A549 (cell line): ENCODE results near the gene ETDC. TPM values are rescaled to one million over a fixed set of nuclear protein-coding genes. Genes with fewer than 3 reads are reported as not detected.
A peak's percentile ranks its signal among the peaks of the same experiment; 100 is the strongest.

ENCODE experiments used
- ATAC-seq, 2 experiments: fragments of 200-7000 bp in 1 of 2; fragments of >200 bp in 1 of 2; cut with Nextera tagmentation in 1 of 2; cut with Tn5 transposase in 1 of 2; 3 replicates each; pipeline versions ENCODE4 v1.8.0 to v1.9.1; 2018 to 2020; ENCODE audit warnings: mild to moderate bottlenecking in 1 of 2, moderate library complexity in 1 of 2
- CTCF ChIA-PET: fragments of 300-600 bp; sonication (Branson Sonifier 250); formaldehyde crosslinking; extraction: SDS; loops from one replicate; lab custom pipeline; 2021; ENCODE audit warnings: antibody characterized with exemption, inconsistent platforms; lab: Yijun Ruan, JAX
- POLR2A ChIA-PET: fragments of 350-600 bp; formaldehyde crosslinking; extraction: SDS; loops from one replicate; lab custom pipeline; 2021; ENCODE audit warnings: antibody characterized with exemption, inconsistent platforms; lab: Yijun Ruan, JAX
- DNase-seq, 2 experiments: peaks; one replicate each; pipeline versions ENCODE4 v3.0.0 to v3.0.0-alpha.2; 2011 to 2016; ENCODE audit warnings: low read depth in 1 of 2, low spot score in 1 of 2
- FAIRE-seq: peaks from 2 replicates; lab custom pipeline; 2011; peaks lifted over from hg19 to GRCh38; lab: Jason Lieb, UNC
- H3K27ac ChIP-seq, 2 experiments: fragments of >200 bp; sonication (Bioruptor Twin); formaldehyde crosslinking; 3 replicates each; pipeline ENCODE4 v1.5.1; 2016 to 2017
- H3K4me1 ChIP-seq: fragments of >200 bp; sonication (Bioruptor Twin); formaldehyde crosslinking; 3 replicates; pipeline ENCODE4 v1.6.1; 2016
- H3K4me2 ChIP-seq: fragments of >200 bp; sonication (Bioruptor Twin); formaldehyde crosslinking; 3 replicates; pipeline ENCODE4 v1.6.1; 2016
- H3K4me3 ChIP-seq: fragments of >200 bp; sonication (Bioruptor Twin); formaldehyde crosslinking; 3 replicates; pipeline ENCODE4 v1.5.1; 2016
- H3K9me3 ChIP-seq: fragments of >200 bp; sonication (Bioruptor Twin); formaldehyde crosslinking; 3 replicates; pipeline ENCODE4 v1.6.1; 2016
- BHLHE40 ChIP-seq: IDR thresholded peaks from 2 replicates; pipeline ENCODE4 v1.6.1; 2012; ENCODE audit warnings: low read depth, low read length, inconsistent platforms
- CHD2 ChIP-seq: fragments of 150-350 bp; IDR thresholded peaks from 2 replicates; pipeline ENCODE4 v1.6.1; 2014; ENCODE audit warnings: low read length; ENCODE audit not compliant: partially characterized antibody
- EHF ChIP-seq: fragments of 250-450 bp; sonication (Bioruptor Pico); IDR thresholded peaks from 2 replicates; pipeline ENCODE4 v1.5.0; 2020; ENCODE audit warnings: mild to moderate bottlenecking
- EHMT2 ChIP-seq: fragments of 200-600 bp; sonication (generic); IDR thresholded peaks from 2 replicates; pipeline ENCODE4 v1.6.1; 2016; ENCODE audit warnings: antibody characterized with exemption, low read depth, mild to moderate bottlenecking, moderate library complexity
- EP300 ChIP-seq, 2 experiments: fragments of >200 bp; sonication (Bioruptor Twin); formaldehyde crosslinking; IDR thresholded peaks; 2 replicates in 1 of 2; 3 replicates in 1 of 2; pipeline ENCODE4 v1.6.1; 2016 to 2017
- ESRRA ChIP-seq: fragments of 150-350 bp; IDR thresholded peaks from 2 replicates; pipeline ENCODE4 v1.6.1; 2014; ENCODE audit warnings: mild to moderate bottlenecking, low read length, borderline replicate concordance
- GATA3 ChIP-seq: IDR thresholded peaks from 2 replicates; pipeline ENCODE4 v1.6.1; 2012; ENCODE audit warnings: borderline replicate concordance
- HEYL ChIP-seq: fragments of 250-450 bp; sonication (Bioruptor Pico); IDR thresholded peaks from 2 replicates; pipeline ENCODE4 v1.8.0; 2021; ENCODE audit warnings: mild to moderate bottlenecking, moderate library complexity
- KDM5A ChIP-seq: fragments of 200-600 bp; sonication (generic); IDR thresholded peaks from 2 replicates; pipeline ENCODE4 v1.6.1; 2016; ENCODE audit warnings: antibody characterized with exemption, mild to moderate bottlenecking
- MAFK ChIP-seq: fragments of 450-650 bp; IDR thresholded peaks from 2 replicates; pipeline ENCODE4 v1.6.1; 2014; ENCODE audit not compliant: partially characterized antibody
- MYC ChIP-seq: IDR thresholded peaks from 2 replicates; pipeline ENCODE4 v1.6.1; 2012; ENCODE audit warnings: mild to moderate bottlenecking, inconsistent platforms, low read length, improper control_type of control experiment, borderline replicate concordance
- NR3C1 ChIP-seq: fragments of >200 bp; sonication (Bioruptor Twin); formaldehyde crosslinking; IDR thresholded peaks from 3 replicates; pipeline ENCODE4 v1.6.1; 2017
- POLR2AphosphoS2 ChIP-seq: conservative IDR thresholded peaks from 2 replicates; pipeline ENCODE4 v1.6.1; 2012; ENCODE audit warnings: low read length, improper control_type of control experiment, inconsistent platforms
- RARB ChIP-seq: fragments of 250-450 bp; sonication (Bioruptor Pico); IDR thresholded peaks from 2 replicates; pipeline ENCODE4 v1.8.0; 2021; ENCODE audit warnings: mild to moderate bottlenecking, moderate library complexity
- RCOR1 ChIP-seq: fragments of 150-350 bp; IDR thresholded peaks from 2 replicates; pipeline ENCODE4 v1.6.1; 2014; ENCODE audit warnings: antibody characterized with exemption, low read length, low read depth
- SREBF2 ChIP-seq: fragments of 450-650 bp; IDR thresholded peaks from 2 replicates; pipeline ENCODE4 v1.6.1; 2014; ENCODE audit warnings: mild to moderate bottlenecking, moderate library complexity
- TP53 ChIP-seq: fragments of 250-450 bp; sonication (Bioruptor Pico); IDR thresholded peaks from 2 replicates; pipeline ENCODE4 v1.5.0; 2021; ENCODE audit warnings: mild to moderate bottlenecking, moderate library complexity
- ZFP36 ChIP-seq: fragments of 450-650 bp; IDR thresholded peaks from 2 replicates; pipeline ENCODE4 v1.6.1; 2014; ENCODE audit warnings: borderline replicate concordance; ENCODE audit not compliant: partially characterized antibody
- ZNF302 ChIP-seq: fragments of 250-450 bp; sonication (Bioruptor Pico); IDR thresholded peaks from 2 replicates; pipeline ENCODE4 v1.9.0; 2021; ENCODE audit warnings: inconsistent platforms, mild to moderate bottlenecking, moderate library complexity
- ZSCAN20 ChIP-seq: fragments of 250-450 bp; sonication (Bioruptor Pico); IDR thresholded peaks from 2 replicates; pipeline ENCODE4 v1.8.0; 2022; ENCODE audit warnings: mild to moderate bottlenecking, moderate library complexity
- whole genome bisulfite sequencing: methylation state at CpG from one replicate; pipeline ENCODE4 v1.1.6; 2017; ENCODE audit errors: missing lambda C conversion rate; 5-methylcytosine and 5-hydroxymethylcytosine counted together
- polyA plus RNA-seq, 4 experiments: library from polyadenylated mRNA; depleted of rRNA in 3 of 4; stranded (reverse); fragments of >200 nt; fragmentation: RNase III in 1 of 4; extraction: RNeasy Plus Mini Kit Qiagen cat#74134 plus additional on column Dnase treatment in 1 of 4; gene quantifications; 2 replicates in 3 of 4; 3 replicates in 1 of 4; pipeline ENCODE4 v1.2.3, GENCODE V29; 2011 to 2017
- TF ChIP-seq, protein P1 (sequence below): fragments of 200-600 bp; sonication (generic); IDR thresholded peaks from 2 replicates; pipeline ENCODE4 v1.6.1; 2016; ENCODE audit warnings: antibody characterized with exemption, mild to moderate bottlenecking, moderate library complexity
- TF ChIP-seq, protein P2 (sequence below): IDR thresholded peaks from 2 replicates; pipeline ENCODE4 v1.6.1; 2012

Gene ETDC
- polyA plus RNA-seq, 2 of the 4 experiments (the other 2 are of a cell fraction) = not detected

DNA sequence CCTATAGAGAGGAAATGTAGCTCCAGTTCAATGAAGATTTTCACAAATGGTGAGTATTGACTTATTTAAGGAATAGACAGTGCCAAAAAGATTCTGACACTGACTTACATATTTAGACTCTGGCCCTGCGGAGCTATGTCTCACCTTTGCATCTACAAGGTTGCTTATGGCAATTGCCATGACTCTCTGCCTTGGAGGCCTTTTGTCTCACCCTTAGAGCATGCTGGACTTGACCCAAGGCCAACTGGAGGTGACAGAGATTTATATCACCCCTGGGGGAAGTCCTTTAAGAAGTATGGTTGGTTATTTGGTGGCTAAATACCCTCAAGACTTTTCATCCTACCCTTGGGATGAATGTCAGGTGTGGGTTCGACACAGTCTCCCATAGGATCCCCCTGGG, 4.5 kb upstream of the ETDC start:
- DNase-seq (no peak), ATAC-seq (no peak), FAIRE-seq (no peak)
- Histone ChIP-seq H3K4me2 (no peak overlapping the region), H3K9me3 (no peaks in the 10 kb centered on the region), H3K4me1 (no peaks in the 10 kb centered on the region), H3K27ac (no peak overlapping the region), H3K4me3 (no peak overlapping the region)
- TF ChIP-seq SREBF2 (no peak), ZFP36 (no peak), BHLHE40 (no peak), EHF (no peak), EP300 (IDR thresholded peaks at IDR 0.05) (no peak)
- TF ChIP-seq, protein P1, sequence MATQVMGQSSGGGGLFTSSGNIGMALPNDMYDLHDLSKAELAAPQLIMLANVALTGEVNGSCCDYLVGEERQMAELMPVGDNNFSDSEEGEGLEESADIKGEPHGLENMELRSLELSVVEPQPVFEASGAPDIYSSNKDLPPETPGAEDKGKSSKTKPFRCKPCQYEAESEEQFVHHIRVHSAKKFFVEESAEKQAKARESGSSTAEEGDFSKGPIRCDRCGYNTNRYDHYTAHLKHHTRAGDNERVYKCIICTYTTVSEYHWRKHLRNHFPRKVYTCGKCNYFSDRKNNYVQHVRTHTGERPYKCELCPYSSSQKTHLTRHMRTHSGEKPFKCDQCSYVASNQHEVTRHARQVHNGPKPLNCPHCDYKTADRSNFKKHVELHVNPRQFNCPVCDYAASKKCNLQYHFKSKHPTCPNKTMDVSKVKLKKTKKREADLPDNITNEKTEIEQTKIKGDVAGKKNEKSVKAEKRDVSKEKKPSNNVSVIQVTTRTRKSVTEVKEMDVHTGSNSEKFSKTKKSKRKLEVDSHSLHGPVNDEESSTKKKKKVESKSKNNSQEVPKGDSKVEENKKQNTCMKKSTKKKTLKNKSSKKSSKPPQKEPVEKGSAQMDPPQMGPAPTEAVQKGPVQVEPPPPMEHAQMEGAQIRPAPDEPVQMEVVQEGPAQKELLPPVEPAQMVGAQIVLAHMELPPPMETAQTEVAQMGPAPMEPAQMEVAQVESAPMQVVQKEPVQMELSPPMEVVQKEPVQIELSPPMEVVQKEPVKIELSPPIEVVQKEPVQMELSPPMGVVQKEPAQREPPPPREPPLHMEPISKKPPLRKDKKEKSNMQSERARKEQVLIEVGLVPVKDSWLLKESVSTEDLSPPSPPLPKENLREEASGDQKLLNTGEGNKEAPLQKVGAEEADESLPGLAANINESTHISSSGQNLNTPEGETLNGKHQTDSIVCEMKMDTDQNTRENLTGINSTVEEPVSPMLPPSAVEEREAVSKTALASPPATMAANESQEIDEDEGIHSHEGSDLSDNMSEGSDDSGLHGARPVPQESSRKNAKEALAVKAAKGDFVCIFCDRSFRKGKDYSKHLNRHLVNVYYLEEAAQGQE = no peak
- POLR2A ChIA-PET = no interaction called here
- CTCF ChIA-PET = no interaction called here
- 58% methylated on average over 2 of the region's 2 CpGs for WGBS

DNA sequence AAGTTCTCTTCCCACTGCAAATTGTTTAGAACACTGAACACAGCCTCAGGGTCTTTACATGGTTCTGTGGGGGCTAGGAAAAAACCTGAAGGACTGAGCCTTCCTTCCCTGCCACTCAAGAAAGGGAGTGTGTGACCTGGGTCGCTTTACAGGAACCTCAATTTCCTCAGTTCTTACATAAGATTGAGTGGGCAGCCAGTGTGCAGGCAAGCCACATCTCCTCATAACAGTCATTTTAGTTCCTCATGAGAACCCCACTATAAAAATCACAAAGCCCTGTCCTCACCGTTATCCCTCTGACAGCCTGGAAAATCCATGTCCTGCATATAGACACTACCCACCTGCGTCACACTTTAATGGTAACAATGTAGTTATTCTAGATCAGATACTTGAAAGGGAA, 2.1 kb upstream of the ETDC start:
- no peak overlapping the region for H3K4me3 ChIP-seq
- H3K4me1 ChIP-seq = no peaks in the 10 kb centered on the region
- ATAC-seq = no peak
- DNase-seq = no peak
- ChIA-PET POLR2A (no interaction called here), CTCF (no interaction called here)
- no peaks in the 10 kb centered on the region; the same call in 2 of the 3 replicates for H3K9me3 ChIP-seq
- TF ChIP-seq HEYL (CRISPR knock-in tag) (no peak), EP300 (IDR thresholded peaks at IDR 0.05) (no peak), TP53 (CRISPR knock-in tag) (no peak), GATA3 (no peak), EHF (no peak), POLR2AphosphoS2 (no peak), ESRRA (no peak), ZNF302 (CRISPR knock-in tag) (no peak), SREBF2 (no peak), ZSCAN20 (CRISPR knock-in tag) (no peak), EHMT2 (no peak), CHD2 (no peak), KDM5A (no peak), RCOR1 (no peak), RARB (CRISPR knock-in tag) (no peak), ZFP36 (no peak), NR3C1 (no peak)
- TF ChIP-seq, protein P2, sequence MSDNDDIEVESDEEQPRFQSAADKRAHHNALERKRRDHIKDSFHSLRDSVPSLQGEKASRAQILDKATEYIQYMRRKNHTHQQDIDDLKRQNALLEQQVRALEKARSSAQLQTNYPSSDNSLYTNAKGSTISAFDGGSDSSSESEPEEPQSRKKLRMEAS = no peak
- no peak for FAIRE-seq
- WGBS = 85% methylated on average over 3 of the region's 3 CpGs
- H3K4me2 ChIP-seq = no peak overlapping the region
- no peak overlapping the region for H3K27ac ChIP-seq

DNA sequence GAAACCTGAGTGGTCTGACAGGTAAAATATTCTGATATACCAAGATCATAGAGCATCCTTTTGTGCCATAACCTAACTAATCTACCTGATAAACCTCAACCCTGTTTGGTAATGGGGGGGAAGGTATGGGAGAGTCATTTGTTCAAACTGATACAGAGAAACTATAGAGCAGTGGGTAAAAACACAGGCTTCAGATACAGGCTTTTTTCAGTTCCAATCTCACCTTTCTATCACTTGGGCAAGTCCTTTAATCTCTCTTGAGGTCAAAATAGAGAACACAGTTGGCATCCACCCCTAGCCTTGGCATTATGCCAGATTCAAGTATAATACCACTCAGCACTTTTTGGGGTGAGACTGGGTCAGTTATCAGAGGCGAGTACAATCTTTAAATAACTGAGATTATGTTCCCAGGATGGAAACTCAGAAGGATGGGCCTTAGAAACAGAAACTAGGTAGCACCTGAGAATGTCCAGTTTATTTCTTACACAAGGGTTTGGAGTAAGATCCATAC, 880 bp upstream of the ETDC start:
- ChIA-PET POLR2A (no interaction called here), CTCF (no interaction called here)
- FAIRE-seq (peak; percentile 63), DNase-seq (no peak)
- Histone ChIP-seq H3K9me3 (peaks cover 11% of the 10 kb centered on the region; the same call in 2 of the 3 replicates), H3K4me1 (no peaks in the 10 kb centered on the region)
- TF ChIP-seq MYC (no peak), MAFK (peak; percentile 45)
- TF ChIP-seq, all 56 proteins: peak for 1
- no peak overlapping the region for H3K4me2 ChIP-seq
- ATAC-seq = no peak
- H3K4me3 ChIP-seq = no peak overlapping the region
- H3K27ac ChIP-seq = no peak overlapping the region
- WGBS = 81% methylated on average over 1 of the region's 1 CpG
